CD14-positive monocyte (primary cell): ENCODE data around the gene TRIM41. TPM values are rescaled to one million over a fixed set of nuclear protein-coding genes. Genes with fewer than 3 reads are reported as not detected.
A peak's percentile ranks its signal among the peaks of the same experiment; 100 is the strongest.
"Not testable (repeated sequence)": the region's sequence is repeated elsewhere in the genome, so short reads cannot be mapped to it uniquely, and the experiment has no call there.

Source experiments
- DNase-seq, 3 donors: peaks; one replicate each; pipeline ENCODE4 v3.0.0-alpha.2; 2011 to 2022
- H2AFZ ChIP-seq: 2 replicates; pipeline ENCODE4 v1.6.0; 2012; ENCODE audit warnings: mild to moderate bottlenecking, low read depth, low read length, inconsistent platforms; ENCODE audit not compliant: insufficient read depth, poor library complexity, severe bottlenecking
- H3K27ac ChIP-seq, 2 donors: 1 replicate in 1 of 2; 2 replicates in 1 of 2; pipeline ENCODE4 v1.5.1; 2012 to 2013; ENCODE audit warnings: low read length in 2 of 2, control low read depth in 1 of 2, inconsistent platforms in 1 of 2, low read depth in 1 of 2, mild to moderate bottlenecking in 1 of 2
- H3K27me3 ChIP-seq, 2 donors: one replicate each; pipeline versions ENCODE4 v1.6.0 to v1.6.1; 2011 to 2013; ENCODE audit warnings: low read length in 2 of 2; ENCODE audit not compliant: control insufficient read depth in 2 of 2, insufficient read depth in 2 of 2
- H3K36me3 ChIP-seq, 2 donors: replicated peaks in 1 of 2; 1 replicate in 1 of 2; 2 replicates in 1 of 2; pipeline versions ENCODE4 v1.5.1 to v1.6.1; 2012 to 2013; ENCODE audit warnings: low read length in 2 of 2, control low read depth in 1 of 2, inconsistent platforms in 1 of 2, mild to moderate bottlenecking in 1 of 2; ENCODE audit not compliant: insufficient read depth in 2 of 2, control insufficient read depth in 1 of 2
- H3K4me1 ChIP-seq, 2 donors: 1 replicate in 1 of 2; 2 replicates in 1 of 2; pipeline versions ENCODE4 v1.5.1 to v1.6.1; 2012 to 2013; ENCODE audit warnings: low read length in 2 of 2, control low read depth in 1 of 2, inconsistent platforms in 1 of 2, mild to moderate bottlenecking in 1 of 2, moderate library complexity in 1 of 2; ENCODE audit not compliant: insufficient read depth in 2 of 2, control insufficient read depth in 1 of 2
- H3K4me2 ChIP-seq: replicated peaks from 2 replicates; pipeline ENCODE3; 2012; ENCODE audit warnings: low read length, moderate library complexity, mild to moderate bottlenecking; ENCODE audit not compliant: poor library complexity, severe bottlenecking; ENCODE audit errors: extremely low read depth
- H3K4me3 ChIP-seq, 3 experiments: fragments of 200-600 bp in 1 of 3; sonication (generic) in 1 of 3; replicated peaks in 1 of 3; 1 replicate in 2 of 3; 2 replicates in 1 of 3; pipeline ENCODE4 v1.5.1; 2011 to 2013; ENCODE audit warnings: low read length in 3 of 3, mild to moderate bottlenecking in 3 of 3, control low read depth in 2 of 3, low read depth in 2 of 3, inconsistent platforms in 1 of 3, moderate library complexity in 1 of 3
- H3K79me2 ChIP-seq: 2 replicates; pipeline ENCODE4 v1.6.0; 2012; ENCODE audit warnings: mild to moderate bottlenecking, control low read depth, inconsistent platforms, low read length, moderate library complexity; ENCODE audit not compliant: insufficient read depth
- H3K9ac ChIP-seq: 2 replicates; pipeline ENCODE4 v1.6.0; 2017; ENCODE audit warnings: low read length, mild to moderate bottlenecking; ENCODE audit not compliant: insufficient read depth, poor library complexity, severe bottlenecking
- H3K9me3 ChIP-seq, 2 donors: replicated peaks in 1 of 2; 1 replicate in 1 of 2; 2 replicates in 1 of 2; pipeline versions ENCODE4 v1.5.1 to v1.6.1; 2012 to 2013; ENCODE audit warnings: low read length in 2 of 2, control low read depth in 1 of 2; ENCODE audit not compliant: control insufficient read depth in 1 of 2, insufficient read depth in 1 of 2
- H4K20me1 ChIP-seq: 2 replicates; pipeline ENCODE4 v1.6.0; 2012; ENCODE audit warnings: mild to moderate bottlenecking, low read length, control low read depth, moderate library complexity; ENCODE audit not compliant: insufficient read depth
- H3K27ac Mint-ChIP-seq, 7 donors: one replicate each; pipeline ENCODE4 v1.8.0; 2020; ENCODE audit warnings: mild to moderate bottlenecking in 7 of 7, mixed read lengths in 7 of 7, moderate library complexity in 6 of 7, inconsistent platforms in 2 of 7
- H3K27me3 Mint-ChIP-seq, 3 donors: one replicate each; pipeline ENCODE4 v1.8.0; 2021 to 2022; ENCODE audit warnings: low read depth in 3 of 3, mild to moderate bottlenecking in 3 of 3, mixed read lengths in 3 of 3, moderate library complexity in 3 of 3, inconsistent platforms in 1 of 3
- H3K36me3 Mint-ChIP-seq, 2 donors: one replicate each; pipeline ENCODE4 v1.8.0; 2020; ENCODE audit warnings: mixed read lengths in 2 of 2, inconsistent platforms in 1 of 2, mild to moderate bottlenecking in 1 of 2
- H3K4me1 Mint-ChIP-seq: one replicate; pipeline ENCODE4 v1.8.0; 2020; ENCODE audit warnings: mild to moderate bottlenecking, mixed read lengths
- H3K4me3 Mint-ChIP-seq, 2 donors: one replicate each; pipeline ENCODE4 v1.8.0; 2020; ENCODE audit warnings: mild to moderate bottlenecking in 2 of 2, mixed read lengths in 2 of 2, moderate library complexity in 1 of 2
- H3K9me3 Mint-ChIP-seq, 7 donors: one replicate each; pipeline ENCODE4 v1.8.0; 2020 to 2022; ENCODE audit warnings: mixed read lengths in 7 of 7, mild to moderate bottlenecking in 6 of 7, moderate library complexity in 6 of 7, inconsistent platforms in 2 of 7
- whole genome bisulfite sequencing: methylation state at CpG from one replicate; pipeline ENCODE4 v1.1.5; 2013; ENCODE audit warnings: missing lambda C conversion rate; ENCODE audit not compliant: insufficient coverage; 5-methylcytosine and 5-hydroxymethylcytosine counted together
- intact Hi-C, 2 donors: fragments of 100-400 bp; cut with micrococcal nuclease; formaldehyde crosslinking; loops; one replicate each; pipeline versions ENCODE4 v1.15.0 to v1.15.1; 2023
- polyA plus RNA-seq, 3 donors: library from polyadenylated mRNA; depleted of rRNA in 1 of 3; unstranded in 2 of 3; stranded (reverse) in 1 of 3; fragments of 300-500 nt in 2 of 3; fragments of >200 nt in 1 of 3; fragmentation: Illumina TruSeq in 2 of 3; gene quantifications; 1 replicate in 2 of 3; 2 replicates in 1 of 3; pipeline ENCODE4 v1.2.3, GENCODE V29; 2012 to 2021
- TF ChIP-seq, protein P1 (sequence below): fragments of 200-600 bp; IDR thresholded peaks from one replicate; pipeline ENCODE4 v1.8.0; 2022; ENCODE audit warnings: antibody characterized with exemption, mild to moderate bottlenecking

TRIM41 gene
- polyA plus RNA-seq, 3 donors = 0.12 to 26.4 (median 0.24) TPM

DNA sequence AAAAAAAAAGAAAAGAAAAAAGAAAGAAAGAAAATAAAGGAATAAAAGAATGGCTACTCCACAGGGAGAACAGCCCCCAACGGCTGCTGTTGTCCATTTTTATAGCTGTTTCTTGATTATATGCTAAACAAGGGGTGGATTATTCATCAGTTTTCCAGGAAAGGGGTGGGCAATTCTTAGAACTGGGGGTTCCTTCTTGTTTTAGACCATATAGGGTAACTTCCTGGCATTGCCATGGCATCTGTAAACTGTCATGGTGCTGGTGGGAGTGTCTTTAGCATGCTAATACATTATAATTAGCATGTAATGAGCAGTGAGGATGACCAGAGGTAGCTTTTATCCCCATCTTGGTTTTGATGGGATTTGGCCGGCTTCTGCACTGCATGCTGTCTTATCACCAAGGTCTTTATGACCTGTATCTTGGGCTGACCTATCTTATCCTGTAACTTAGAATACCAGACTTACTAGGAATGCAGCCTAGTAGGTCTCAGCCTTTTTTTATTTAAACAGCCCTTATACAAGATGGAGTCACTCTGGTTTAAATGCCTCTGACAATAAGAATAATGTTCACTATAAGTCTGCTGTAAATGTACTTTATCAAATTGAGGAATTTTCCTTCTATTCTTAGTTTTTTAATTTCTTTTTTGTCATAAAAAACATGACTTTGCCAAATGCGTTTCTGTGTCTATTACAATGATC, 46.7 kb upstream of the TRIM41 start:
- H3K27ac Mint-ChIP-seq = no peak overlapping the region
- Histone ChIP-seq H3K9ac (no peak overlapping the region), H3K9me3 (peaks cover 0 to 7% of the 10 kb centered on the region in 2 donors), H2AFZ (no peak overlapping the region), H3K4me2 (no peak overlapping the region), H4K20me1 (no peaks in the 10 kb centered on the region), H3K27me3 (peaks cover 12 to 48% of the 10 kb centered on the region in 2 donors), H3K27ac (no peak overlapping the region), H3K79me2 (no peaks in the 10 kb centered on the region), H3K36me3 (no peaks in the 10 kb centered on the region), H3K4me3 (no peak overlapping the region), H3K4me1 (peaks cover 14 to 16% of the 10 kb centered on the region in 2 donors)
- H3K4me3 Mint-ChIP-seq = peak overlapping the region in 1 of 2 donors; percentile 42
- TF ChIP-seq, protein P1, sequence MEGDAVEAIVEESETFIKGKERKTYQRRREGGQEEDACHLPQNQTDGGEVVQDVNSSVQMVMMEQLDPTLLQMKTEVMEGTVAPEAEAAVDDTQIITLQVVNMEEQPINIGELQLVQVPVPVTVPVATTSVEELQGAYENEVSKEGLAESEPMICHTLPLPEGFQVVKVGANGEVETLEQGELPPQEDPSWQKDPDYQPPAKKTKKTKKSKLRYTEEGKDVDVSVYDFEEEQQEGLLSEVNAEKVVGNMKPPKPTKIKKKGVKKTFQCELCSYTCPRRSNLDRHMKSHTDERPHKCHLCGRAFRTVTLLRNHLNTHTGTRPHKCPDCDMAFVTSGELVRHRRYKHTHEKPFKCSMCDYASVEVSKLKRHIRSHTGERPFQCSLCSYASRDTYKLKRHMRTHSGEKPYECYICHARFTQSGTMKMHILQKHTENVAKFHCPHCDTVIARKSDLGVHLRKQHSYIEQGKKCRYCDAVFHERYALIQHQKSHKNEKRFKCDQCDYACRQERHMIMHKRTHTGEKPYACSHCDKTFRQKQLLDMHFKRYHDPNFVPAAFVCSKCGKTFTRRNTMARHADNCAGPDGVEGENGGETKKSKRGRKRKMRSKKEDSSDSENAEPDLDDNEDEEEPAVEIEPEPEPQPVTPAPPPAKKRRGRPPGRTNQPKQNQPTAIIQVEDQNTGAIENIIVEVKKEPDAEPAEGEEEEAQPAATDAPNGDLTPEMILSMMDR = no peak
- intact Hi-C loops = no loop called here
- H3K27me3 Mint-ChIP-seq = peaks cover 46 to 69% (median 50%) of the 10 kb centered on the region in 3 donors
- DNase-seq = no peak
- 90% methylated on average over 2 of the region's 3 CpGs for WGBS
- H3K9me3 Mint-ChIP-seq = peaks cover 0 to 15% (median 10%) of the 10 kb centered on the region in 7 donors
- peaks cover 17% of the 10 kb centered on the region for H3K4me1 Mint-ChIP-seq
- peaks cover 0 to 4% of the 10 kb centered on the region in 2 donors for H3K36me3 Mint-ChIP-seq

DNA sequence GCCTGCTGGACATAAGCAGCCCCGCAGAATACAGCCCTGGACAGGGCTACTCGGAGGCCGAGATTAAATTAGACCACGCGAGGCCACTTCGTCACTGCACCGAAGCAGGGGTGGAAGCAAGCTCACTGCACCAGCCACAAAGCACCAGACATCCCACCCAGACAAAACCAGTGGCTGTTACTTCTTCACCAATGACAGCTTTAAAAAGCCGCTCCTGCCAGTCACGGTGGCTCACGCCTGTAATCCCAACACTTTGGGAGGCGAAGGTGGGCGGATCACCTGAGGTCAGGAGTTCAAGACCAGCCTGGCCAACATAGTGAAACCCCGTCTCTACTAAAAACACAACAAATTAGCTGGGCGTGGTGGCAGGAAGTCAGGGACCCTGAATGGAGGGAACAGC, 45.5 kb upstream of the TRIM41 start:
- H3K4me3 ChIP-seq, DNase-seq, H3K27ac Mint-ChIP-seq, H3K36me3 ChIP-seq, H4K20me1 ChIP-seq, H3K4me2 ChIP-seq, H3K9ac ChIP-seq, H3K9me3 ChIP-seq, H3K79me2 ChIP-seq, H3K27ac ChIP-seq, H3K36me3 Mint-ChIP-seq, intact Hi-C loops, H3K4me3 Mint-ChIP-seq, H2AFZ ChIP-seq: not testable (repeated sequence)
- 89% methylated on average over 7 of the region's 14 CpGs for WGBS
- Histone ChIP-seq H3K4me1 (peaks cover 14 to 16% of the 10 kb centered on the region in 2 donors), H3K27me3 (peaks cover 5 to 43% of the 10 kb centered on the region in 2 donors)
- peaks cover 0 to 15% (median 10%) of the 10 kb centered on the region in 7 donors for H3K9me3 Mint-ChIP-seq
- peaks cover 23% of the 10 kb centered on the region for H3K4me1 Mint-ChIP-seq
- H3K27me3 Mint-ChIP-seq = peaks cover 38 to 65% (median 49%) of the 10 kb centered on the region in 3 donors
